Naive B cell (primary cell): Measurements from ENCODE around the gene RASSF4. TPM values are rescaled to one million over a fixed set of nuclear protein-coding genes. Genes with fewer than 3 reads are reported as not detected.

ENCODE experiments used
- ATAC-seq, 2 donors: fragments of 150-1000 bp; cut with Tn5 transposase; 2 replicates each; pipeline ENCODE4 v1.10.0; 2021; ENCODE audit warnings: low read depth in 2 of 2, mild to moderate bottlenecking in 2 of 2, moderate library complexity in 2 of 2
- DNase-seq: peaks from one replicate; pipeline ENCODE4 v3.0.0; 2022
- H3K27ac Mint-ChIP-seq, 6 donors: one replicate each; pipeline ENCODE4 v1.8.0; 2020 to 2022; ENCODE audit warnings: mild to moderate bottlenecking in 6 of 6, mixed read lengths in 6 of 6, moderate library complexity in 5 of 6, inconsistent platforms in 2 of 6
- H3K27me3 Mint-ChIP-seq, 3 donors: one replicate each; pipeline ENCODE4 v1.8.0; 2021 to 2022; ENCODE audit warnings: mixed read lengths in 3 of 3, mild to moderate bottlenecking in 1 of 3
- H3K36me3 Mint-ChIP-seq, 2 donors: one replicate each; pipeline ENCODE4 v1.8.0; 2020 to 2022; ENCODE audit warnings: mixed read lengths in 2 of 2, inconsistent platforms in 1 of 2, mild to moderate bottlenecking in 1 of 2
- H3K4me1 Mint-ChIP-seq, 3 donors: one replicate each; pipeline ENCODE4 v1.8.0; 2020 to 2022; ENCODE audit warnings: mixed read lengths in 3 of 3, inconsistent platforms in 1 of 3, mild to moderate bottlenecking in 1 of 3, moderate library complexity in 1 of 3
- H3K4me3 Mint-ChIP-seq, 8 donors: one replicate each; pipeline ENCODE4 v1.8.0; 2020 to 2022; ENCODE audit warnings: mild to moderate bottlenecking in 8 of 8, mixed read lengths in 8 of 8, moderate library complexity in 8 of 8, inconsistent platforms in 2 of 8
- H3K9me3 Mint-ChIP-seq, 7 donors: one replicate each; pipeline ENCODE4 v1.8.0; 2020 to 2022; ENCODE audit warnings: mixed read lengths in 7 of 7, mild to moderate bottlenecking in 5 of 7, inconsistent platforms in 2 of 7, moderate library complexity in 1 of 7
- polyA plus RNA-seq, 6 donors: library from polyadenylated mRNA; unstranded; fragments of 300-500 nt; fragmentation: Illumina TruSeq; gene quantifications; one replicate each; pipeline ENCODE4 v1.2.3, GENCODE V29; 2021; ENCODE audit warnings: low read depth in 6 of 6

RASSF4 gene
- polyA plus RNA-seq, 6 donors from 2014 or later, result 0.06 to 0.60 (median 0.27) TPM; not detected in 2

- ATAC-seq (no peak), DNase-seq (no peak)
- Mint-ChIP-seq H3K9me3 (peaks cover 0 to 1% (median 0%) of the 10 kb centered on the region in 7 donors), H3K27me3 (peaks cover 0 to 15% (median 9%) of the 10 kb centered on the region in 3 donors), H3K27ac (peak overlapping the region in 1 of 6 donors; percentile 12), H3K4me1 (peaks cover 46 to 72% (median 65%) of the 10 kb centered on the region in 3 donors), H3K36me3 (no peaks in the 10 kb centered on the region), H3K4me3 (peak overlapping the region in 4 of 8 donors; percentile 19 to 53 (median 40))
Observed at GRCh38 chr10:44963772-44964633, 4.4 kb downstream of the RASSF4 start.

- Mint-ChIP-seq H3K27ac (peak overlapping the region in 1 of 6 donors; percentile 29), H3K9me3 (peaks cover 0 to 1% (median 0%) of the 10 kb centered on the region in 7 donors), H3K4me1 (peaks cover 47 to 73% (median 64%) of the 10 kb centered on the region in 3 donors), H3K4me3 (peak overlapping the region in 1 of 8 donors; percentile 11), H3K27me3 (peaks cover 0 to 15% (median 9%) of the 10 kb centered on the region in 3 donors), H3K36me3 (no peaks in the 10 kb centered on the region)
- ATAC-seq (no peak), DNase-seq (no peak)
Observed at GRCh38 chr10:44965104-44965503, 5.5 kb downstream of the RASSF4 start.

- Mint-ChIP-seq H3K4me1 (peaks cover 46 to 69% (median 60%) of the 10 kb centered on the region in 3 donors), H3K4me3 (peak overlapping the region in 1 of 8 donors; percentile 63), H3K36me3 (no peaks in the 10 kb centered on the region), H3K27ac (peak overlapping the region in 1 of 6 donors; percentile 29), H3K9me3 (peaks cover 0 to 1% (median 0%) of the 10 kb centered on the region in 7 donors), H3K27me3 (peaks cover 0 to 15% (median 9%) of the 10 kb centered on the region in 3 donors)
- DNase-seq, result no peak
- ATAC-seq, result no peak
Observed at GRCh38 chr10:44965651-44966097, 6.1 kb downstream of the RASSF4 start.

- Mint-ChIP-seq H3K9me3 (peaks cover 0 to 1% (median 0%) of the 10 kb centered on the region in 7 donors), H3K27me3 (peaks cover 0 to 15% (median 9%) of the 10 kb centered on the region in 3 donors), H3K4me3 (no peak overlapping the region), H3K36me3 (no peaks in the 10 kb centered on the region), H3K4me1 (peaks cover 42 to 64% (median 56%) of the 10 kb centered on the region in 3 donors), H3K27ac (peak overlapping the region in 1 of 6 donors; percentile 29)
- ATAC-seq (no peak), DNase-seq (no peak)
Observed at GRCh38 chr10:44966129-44966815, 6.7 kb downstream of the RASSF4 start.

- peaks cover 42 to 64% (median 58%) of the 10 kb centered on the region in 3 donors for H3K4me1 Mint-ChIP-seq
- no peak overlapping the region for H3K4me3 Mint-ChIP-seq
- no peak overlapping the region for H3K27ac Mint-ChIP-seq
- H3K9me3 Mint-ChIP-seq, result peaks cover 0 to 1% (median 0%) of the 10 kb centered on the region in 7 donors
- DNase-seq, result no peak
- ATAC-seq, result no peak
- peaks cover 0 to 15% (median 9%) of the 10 kb centered on the region in 3 donors for H3K27me3 Mint-ChIP-seq
- H3K36me3 Mint-ChIP-seq, result no peaks in the 10 kb centered on the region
Observed at GRCh38 chr10:44966816-44967509, 7.4 kb downstream of the RASSF4 start.

- Mint-ChIP-seq H3K4me3 (peak overlapping the region in 1 of 8 donors; percentile 30), H3K36me3 (no peaks in the 10 kb centered on the region), H3K4me1 (peaks cover 41 to 60% (median 56%) of the 10 kb centered on the region in 3 donors), H3K9me3 (peaks cover 0 to 1% (median 0%) of the 10 kb centered on the region in 7 donors), H3K27me3 (peaks cover 0 to 11% (median 5%) of the 10 kb centered on the region in 3 donors), H3K27ac (no peak overlapping the region)
- no peak for ATAC-seq
- DNase-seq, result no peak
Observed at GRCh38 chr10:44967616-44968015, 8.0 kb downstream of the RASSF4 start.

GRCh38 chr10:44968091-44968490 is 8.5 kb downstream of the RASSF4 start:
- ATAC-seq (peak; percentile 62 to 70), DNase-seq (no peak)
- Mint-ChIP-seq H3K27ac (peak overlapping the region in 2 of 6 donors; percentile 26 to 30), H3K4me3 (peak overlapping the region in 4 of 8 donors; percentile 22 to 59 (median 36)), H3K27me3 (peaks cover 0 to 6% (median 0%) of the 10 kb centered on the region in 3 donors), H3K36me3 (no peaks in the 10 kb centered on the region), H3K9me3 (peaks cover 0 to 1% (median 0%) of the 10 kb centered on the region in 7 donors), H3K4me1 (peaks cover 41 to 60% (median 52%) of the 10 kb centered on the region in 3 donors)

- no peak for ATAC-seq
- DNase-seq, result no peak
Observed at GRCh38 chr10:44968500-44969400, 9.1 kb downstream of the RASSF4 start.

GRCh38 chr10:44969854-44970253 is 10.3 kb downstream of the RASSF4 start:
- Mint-ChIP-seq H3K4me3 (no peak overlapping the region), H3K27me3 (no peaks in the 10 kb centered on the region), H3K27ac (peak overlapping the region in 1 of 6 donors; percentile 47), H3K4me1 (peaks cover 38 to 58% (median 50%) of the 10 kb centered on the region in 3 donors), H3K9me3 (peaks cover 0 to 1% (median 0%) of the 10 kb centered on the region in 7 donors), H3K36me3 (no peaks in the 10 kb centered on the region)
- DNase-seq, result no peak
- ATAC-seq, result no peak

More at GRCh38 chr10:44968500-44969400, 9.1 kb downstream of the RASSF4 start:
- Mint-ChIP-seq H3K4me1 (peaks cover 41 to 60% (median 52%) of the 10 kb centered on the region in 3 donors), H3K27me3 (no peaks in the 10 kb centered on the region), H3K27ac (peak overlapping the region in 2 of 6 donors; percentile 32 to 53), H3K36me3 (no peaks in the 10 kb centered on the region), H3K9me3 (peaks cover 0 to 1% (median 0%) of the 10 kb centered on the region in 7 donors), H3K4me3 (peak overlapping the region in 1 of 8 donors; percentile 0)

- peak overlapping the region in 3 of 6 donors; percentile 28 to 70 (median 68) for H3K27ac Mint-ChIP-seq
- no peak for DNase-seq
- ATAC-seq, result no peak
- peaks cover 31 to 48% (median 46%) of the 10 kb centered on the region in 3 donors for H3K4me1 Mint-ChIP-seq
- H3K9me3 Mint-ChIP-seq, result peaks cover 0 to 1% (median 0%) of the 10 kb centered on the region in 7 donors
- peak overlapping the region in 1 of 8 donors; percentile 12 for H3K4me3 Mint-ChIP-seq
- peaks cover 0 to 2% (median 0%) of the 10 kb centered on the region in 3 donors for H3K27me3 Mint-ChIP-seq
- no peaks in the 10 kb centered on the region for H3K36me3 Mint-ChIP-seq
Observed at GRCh38 chr10:44970812-44971395, 11.3 kb downstream of the RASSF4 start.

GRCh38 chr10:44971434-44971833 is 11.8 kb downstream of the RASSF4 start:
- Mint-ChIP-seq H3K4me1 (peaks cover 26 to 42% (median 40%) of the 10 kb centered on the region in 3 donors), H3K4me3 (no peak overlapping the region), H3K9me3 (peaks cover 0 to 1% (median 0%) of the 10 kb centered on the region in 7 donors), H3K27me3 (peaks cover 0 to 5% (median 0%) of the 10 kb centered on the region in 3 donors), H3K27ac (peak overlapping the region in 2 of 6 donors; percentile 28 to 70), H3K36me3 (no peaks in the 10 kb centered on the region)
- DNase-seq (no peak), ATAC-seq (no peak)
